ENCODE results near the gene CARD11. TPM values are rescaled to one million over a fixed set of nuclear protein-coding genes. Genes with fewer than 3 reads are reported as not detected.
"Not testable (repeated sequence)": the region's sequence is repeated elsewhere in the genome, so short reads cannot be mapped to it uniquely, and the experiment has no call there.

The CARD11 gene
- polyA plus RNA-seq, 5 donors: 2.4 to 4.2 (median 2.9) TPM

GRCh38 chr7:3021224-3021623, 22.4 kb downstream of the CARD11 start:
- DNase-seq: not testable (repeated sequence)

- no peak for DNase-seq
These were observed 23.3 kb downstream of the CARD11 start for GRCh38 chr7:3020416-3020815.

GRCh38 chr7:3019801-3020200, 23.9 kb downstream of the CARD11 start:
- DNase-seq: no peak

GRCh38 chr7:3013975-3014792, 29.5 kb downstream of the CARD11 start:
- DNase-seq: no peak

- DNase-seq: no peak
These were observed 32.3 kb downstream of the CARD11 start for GRCh38 chr7:3011211-3011852.

GRCh38 chr7:3010161-3010560, 33.5 kb downstream of the CARD11 start:
- no peak for DNase-seq

GRCh38 chr7:3009086-3009485, 34.6 kb downstream of the CARD11 start:
- no peak for DNase-seq

- no peak for DNase-seq
These were observed 35.3 kb downstream of the CARD11 start for GRCh38 chr7:3008386-3008785.

- DNase-seq: no peak
These were observed 36.0 kb downstream of the CARD11 start for GRCh38 chr7:3007696-3008095.

- no peak for DNase-seq
These were observed 38.4 kb downstream of the CARD11 start for GRCh38 chr7:3005257-3005656.

- DNase-seq: no peak
These were observed 39.7 kb downstream of the CARD11 start for GRCh38 chr7:3003936-3004335.

- no peak for DNase-seq
These were observed 41.0 kb downstream of the CARD11 start for GRCh38 chr7:3002631-3003030.

GRCh38 chr7:3000566-3000965, 43.1 kb downstream of the CARD11 start:
- DNase-seq: no peak

GRCh38 chr7:2999078-2999500, 44.6 kb downstream of the CARD11 start:
- DNase-seq: no peak

GRCh38 chr7:2997014-2997413, 46.7 kb downstream of the CARD11 start:
- no peak for DNase-seq

- no peak for DNase-seq
These were observed 47.5 kb downstream of the CARD11 start for GRCh38 chr7:2996141-2996540.

- no peak for DNase-seq
These were observed 49.8 kb downstream of the CARD11 start for GRCh38 chr7:2993868-2994267.

- DNase-seq: no peak
These were observed 50.3 kb downstream of the CARD11 start for GRCh38 chr7:2993396-2993795.

GRCh38 chr7:2990949-2991470, 52.7 kb downstream of the CARD11 start:
- no peak for DNase-seq

- DNase-seq: no peak
These were observed 57.1 kb downstream of the CARD11 start for GRCh38 chr7:2986561-2986960.

- no peak for DNase-seq
These were observed 57.8 kb downstream of the CARD11 start for GRCh38 chr7:2985866-2986265.

- DNase-seq: no peak
These were observed 59.6 kb downstream of the CARD11 start for GRCh38 chr7:2984091-2984490.

GRCh38 chr7:2983586-2983985, 60.1 kb downstream of the CARD11 start:
- no peak for DNase-seq
